GM12878 (cell line): ENCODE measurements around the gene RGSL1.

Experiments
- CBX3 ChIP-seq: fragments of 200-600 bp; sonication (generic); IDR thresholded peaks from 2 replicates; pipeline ENCODE4 v1.6.1; 2016; ENCODE audit warnings: low read depth, borderline replicate concordance
- CTCF ChIP-seq, 3 experiments: IDR thresholded peaks in 2 of 3; conservative IDR thresholded peaks in 1 of 3; 2 replicates each; pipeline ENCODE4 v1.5.1; 2011; ENCODE audit warnings: low read depth in 3 of 3, low read length in 3 of 3, mild to moderate bottlenecking in 3 of 3, control low read depth in 2 of 3, moderate library complexity in 2 of 3, inconsistent platforms in 1 of 3, mixed read lengths in 1 of 3; ENCODE audit not compliant: control insufficient read depth in 2 of 3, insufficient read depth in 1 of 3; ENCODE audit errors: extremely low read depth in 1 of 3
- HDGF ChIP-seq: fragments of 450-650 bp; IDR thresholded peaks from 2 replicates; pipeline ENCODE4 v1.6.1; 2016; ENCODE audit warnings: antibody characterized with exemption
- KDM1A ChIP-seq: fragments of 200-600 bp; sonication (generic); IDR thresholded peaks from 2 replicates; pipeline ENCODE4 v1.6.1; 2016; ENCODE audit warnings: borderline replicate concordance
- STAT3 ChIP-seq: IDR thresholded peaks from 2 replicates; pipeline ENCODE4 v1.6.1; 2011; ENCODE audit warnings: low read depth, low read length, improper control_type of control experiment
- SUPT20H ChIP-seq: IDR thresholded peaks from 2 replicates; pipeline ENCODE4 v1.6.1; 2011; ENCODE audit warnings: low read depth, mild to moderate bottlenecking, low read length, moderate library complexity, borderline replicate concordance; ENCODE audit not compliant: control insufficient read depth

DNA sequence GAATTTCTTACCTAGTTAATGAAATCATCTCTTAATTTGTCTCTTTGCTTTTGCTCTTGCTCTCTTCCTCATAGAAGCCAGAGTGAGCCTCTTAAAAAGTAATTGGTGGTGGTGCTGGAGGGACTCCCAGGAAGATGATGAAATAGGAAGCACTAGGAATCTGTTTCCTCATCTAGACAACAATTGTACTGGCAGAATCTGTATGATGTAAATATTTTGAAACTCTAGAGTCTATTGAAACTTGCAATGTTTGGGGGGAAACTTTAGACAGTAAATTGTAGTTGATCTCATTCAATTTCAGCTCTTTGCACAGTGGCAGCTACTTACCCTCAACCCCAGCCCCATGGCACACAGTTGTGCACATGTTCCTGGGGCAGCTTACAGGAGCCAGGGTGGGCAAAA lies 10.6 kb downstream of the RGSL1 start:
- TF ChIP-seq STAT3 (no peak), HDGF (no peak), CTCF (IDR thresholded peaks at IDR 0.05 in 2 of 3, conservative IDR thresholded peaks at IDR 0.05 in 1 of 3; ENCODE audit: control insufficient read depth in 2 of 3, extremely low read depth in 1 of 3, insufficient read depth in 1 of 3, low read depth in 3 of 3, low read length in 3 of 3) (no peak), SUPT20H (no peak), CBX3 (no peak), KDM1A (no peak)
